Measurements from ENCODE around the gene OR7C1. TPM values are rescaled to one million over a fixed set of nuclear protein-coding genes. Genes with fewer than 3 reads are reported as not detected.

Gene OR7C1
- total RNA-seq (not detected), total RNA-seq (0 reads per million in 2 donors)

DNA sequence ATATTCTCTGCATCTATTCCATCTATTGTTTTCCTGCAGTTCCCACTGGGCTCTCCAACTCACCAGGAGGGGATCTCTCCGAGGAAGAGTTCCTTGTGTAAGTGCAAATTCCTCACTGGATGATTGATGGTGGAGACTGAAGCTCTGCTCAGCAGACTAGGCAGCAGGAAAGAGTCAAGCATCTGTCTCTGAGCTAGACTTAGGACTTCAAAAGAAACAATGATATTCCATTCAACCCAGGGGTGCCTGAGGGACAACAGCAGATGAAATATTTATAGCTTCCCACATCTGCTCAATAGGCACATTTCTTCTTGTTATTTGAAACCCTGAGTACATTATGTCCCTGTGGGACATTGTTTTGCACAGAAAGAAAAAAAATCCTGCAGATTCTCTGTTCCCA, at the start of gene OR7C1, which contains the start of gene OR7A5:
OR7C1 (minus strand) TSS at position 175 of the 400 bp plus-strand sequence. CDS start 35,049 bp downstream, outside the sequence.
OR7A5 (minus strand) TSS at position 175 of the 400 bp plus-strand sequence. CDS start 6,944 bp downstream, outside the sequence.
- peaks cover 35% of the 10 kb centered on the region for H3K27me3 Mint-ChIP-seq
- H3K4me3 Mint-ChIP-seq: no peak within 1 kb of the TSS
- no peak within 1 kb of the TSS for H3K27ac Mint-ChIP-seq
- no peak for ATAC-seq
- H3K9me3 ChIP-seq (ENCODE audit: control insufficient read depth, low read length, poor library complexity, severe bottlenecking): no peaks in the 10 kb centered on the region
- DNase-seq: no peak
- no peaks in the 10 kb centered on the region for H3K36me3 Mint-ChIP-seq (ENCODE audit: low read depth)
- no peaks in the 10 kb centered on the region for H3K4me1 Mint-ChIP-seq

DNA sequence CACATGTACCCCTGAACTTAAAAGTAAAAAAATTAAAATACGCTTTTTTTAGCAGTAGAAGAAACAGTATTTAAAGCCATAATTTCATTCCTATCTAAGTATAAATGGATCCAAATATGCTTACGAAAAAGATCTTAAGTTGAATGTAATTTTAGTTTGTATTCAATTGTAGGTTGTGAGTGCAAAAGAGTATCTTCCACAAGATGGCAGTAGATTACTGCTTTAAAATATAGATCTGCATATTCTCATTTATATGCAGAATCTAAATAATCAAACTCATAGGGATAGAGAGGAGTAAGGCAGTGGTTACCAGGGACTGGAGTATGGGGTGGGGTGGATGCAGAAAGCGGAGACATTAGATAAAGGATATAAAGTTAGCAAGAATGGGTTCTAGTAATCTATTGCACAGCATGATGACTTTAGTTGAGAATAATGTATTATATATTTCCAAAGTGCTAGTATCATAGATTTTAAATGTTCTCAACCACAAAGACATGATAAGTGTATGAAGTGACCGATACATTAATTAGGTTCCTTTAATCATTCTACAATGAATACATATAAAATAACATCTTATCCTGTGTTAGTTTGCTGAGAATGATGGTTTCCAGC, 36.7 kb upstream of the OR7C1 start:
- H3K9me3 ChIP-seq (ENCODE audit: control insufficient read depth, low read length, poor library complexity, severe bottlenecking): no peaks in the 10 kb centered on the region
- Mint-ChIP-seq H3K4me3 (no peak overlapping the region), H3K36me3 (ENCODE audit: low read depth) (peaks cover 4% of the 10 kb centered on the region), H3K27me3 (peaks cover 67% of the 10 kb centered on the region), H3K4me1 (peaks cover 2% of the 10 kb centered on the region), H3K27ac (no peak overlapping the region)
- DNase-seq (no peak), ATAC-seq (no peak)

- Mint-ChIP-seq H3K4me3 (no peak overlapping the region), H3K4me1 (peaks cover 4% of the 10 kb centered on the region), H3K27me3 (peaks cover 70% of the 10 kb centered on the region), H3K27ac (no peak overlapping the region), H3K36me3 (ENCODE audit: low read depth) (peaks cover 4% of the 10 kb centered on the region)
- no peaks in the 10 kb centered on the region for H3K9me3 ChIP-seq (ENCODE audit: control insufficient read depth, low read length, poor library complexity, severe bottlenecking)
- no peak for DNase-seq
- no peak for ATAC-seq
These were observed 33.5 kb upstream of the OR7C1 start for GRCh38 chr19:14868497-14868896.

DNA sequence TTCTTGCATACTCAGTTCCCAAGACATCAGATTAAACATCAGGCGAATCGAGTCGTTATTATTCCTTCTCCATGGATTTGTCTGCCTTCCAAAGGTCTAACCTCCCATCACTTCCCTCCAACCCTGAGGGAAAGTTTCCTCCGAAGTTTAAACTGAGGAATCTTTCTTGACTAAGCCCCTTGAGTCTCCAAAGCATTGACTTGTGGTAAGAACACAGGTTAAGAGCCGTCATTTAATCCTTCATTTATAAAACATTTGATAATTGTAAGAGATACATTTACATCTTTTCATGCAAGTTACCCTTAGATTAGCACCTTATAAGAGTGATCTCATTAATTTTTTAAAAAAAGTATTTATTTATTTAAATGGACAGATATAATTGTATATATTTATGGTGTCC, 13.8 kb upstream of the OR7C1 start, which contains the start of gene OR7A10:
OR7A10 (minus strand) TSS at position 101 of the 400 bp plus-strand sequence. CDS start 7,045 bp downstream, outside the sequence.
- Mint-ChIP-seq H3K4me3 (no peak within 1 kb of the TSS), H3K36me3 (ENCODE audit: low read depth) (peaks cover 6% of the 10 kb centered on the region), H3K27ac (no peak within 1 kb of the TSS), H3K27me3 (peaks cover 57% of the 10 kb centered on the region), H3K4me1 (no peaks in the 10 kb centered on the region)
- no peaks in the 10 kb centered on the region for H3K9me3 ChIP-seq (ENCODE audit: control insufficient read depth, low read length, poor library complexity, severe bottlenecking)
- no peak for DNase-seq
- ATAC-seq: no peak

DNA sequence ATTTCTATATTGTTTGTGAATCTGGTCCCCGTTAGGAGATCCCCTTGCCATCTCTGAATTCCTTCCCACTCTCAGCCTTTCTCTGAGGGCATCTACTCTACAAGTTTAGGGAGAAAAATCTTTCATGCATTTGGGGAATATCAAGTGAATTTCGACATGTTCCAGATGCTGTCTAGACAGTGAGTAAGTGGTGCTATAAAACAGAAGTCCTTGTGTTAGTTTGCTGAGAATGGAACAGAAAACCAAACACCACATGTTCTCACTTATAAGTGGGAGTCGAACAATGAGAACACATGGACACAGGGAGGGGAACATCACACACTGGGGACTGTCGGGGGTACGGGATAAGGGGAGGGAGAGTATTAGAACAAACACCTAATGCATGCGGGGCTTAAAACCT, 8.6 kb upstream of the OR7C1 start:
- no peaks in the 10 kb centered on the region for H3K4me1 Mint-ChIP-seq
- DNase-seq (no peak), ATAC-seq (no peak)
- peaks cover 59% of the 10 kb centered on the region for H3K27me3 Mint-ChIP-seq
- no peak overlapping the region for H3K4me3 Mint-ChIP-seq
- peaks cover 6% of the 10 kb centered on the region for H3K36me3 Mint-ChIP-seq (ENCODE audit: low read depth)
- H3K9me3 ChIP-seq (ENCODE audit: control insufficient read depth, low read length, poor library complexity, severe bottlenecking): no peaks in the 10 kb centered on the region
- no peak overlapping the region for H3K27ac Mint-ChIP-seq

GRCh38 chr19:14843169-14843568, 8.2 kb upstream of the OR7C1 start:
- Mint-ChIP-seq H3K4me1 (no peaks in the 10 kb centered on the region), H3K36me3 (ENCODE audit: low read depth) (peaks cover 6% of the 10 kb centered on the region), H3K4me3 (no peak overlapping the region), H3K27ac (no peak overlapping the region), H3K27me3 (peaks cover 55% of the 10 kb centered on the region)
- DNase-seq (no peak), ATAC-seq (no peak)
- H3K9me3 ChIP-seq (ENCODE audit: control insufficient read depth, low read length, poor library complexity, severe bottlenecking): no peaks in the 10 kb centered on the region

GRCh38 chr19:14840206-14840605, 5.2 kb upstream of the OR7C1 start:
- ATAC-seq: no peak
- Mint-ChIP-seq H3K36me3 (ENCODE audit: low read depth) (peaks cover 2% of the 10 kb centered on the region), H3K27ac (no peak overlapping the region)

DNA sequence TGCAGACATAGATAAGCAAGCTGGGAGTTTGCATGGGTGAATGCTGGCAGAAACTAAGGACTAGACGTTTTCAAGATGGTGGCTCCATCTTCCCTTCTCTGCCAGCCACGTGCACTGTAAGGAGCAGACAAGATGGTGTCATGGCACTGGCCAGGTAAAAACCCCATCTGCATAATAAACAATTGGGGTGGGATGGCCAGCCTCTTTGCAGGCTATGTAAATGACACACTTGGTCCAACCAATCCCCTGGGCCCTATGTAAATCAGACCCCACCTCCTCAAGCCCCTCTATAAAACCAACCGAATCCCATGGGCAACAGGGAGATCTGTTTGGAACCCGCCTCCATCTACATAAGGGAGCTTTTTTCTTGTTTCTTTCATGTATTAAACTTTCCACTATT, 2.4 kb upstream of the OR7C1 start:
- ATAC-seq: no peak
- no peak for DNase-seq
- Mint-ChIP-seq H3K27me3 (peaks cover 36% of the 10 kb centered on the region), H3K4me3 (no peak overlapping the region), H3K36me3 (ENCODE audit: low read depth) (no peaks in the 10 kb centered on the region), H3K27ac (no peak overlapping the region), H3K4me1 (no peaks in the 10 kb centered on the region)
- H3K9me3 ChIP-seq (ENCODE audit: control insufficient read depth, low read length, poor library complexity, severe bottlenecking): no peaks in the 10 kb centered on the region

More at GRCh38 chr19:14840206-14840605, 5.2 kb upstream of the OR7C1 start:
- Mint-ChIP-seq H3K27me3 (peaks cover 47% of the 10 kb centered on the region), H3K4me3 (no peak overlapping the region), H3K4me1 (no peaks in the 10 kb centered on the region)
- no peaks in the 10 kb centered on the region for H3K9me3 ChIP-seq (ENCODE audit: control insufficient read depth, low read length, poor library complexity, severe bottlenecking)
- no peak for DNase-seq

DNA sequence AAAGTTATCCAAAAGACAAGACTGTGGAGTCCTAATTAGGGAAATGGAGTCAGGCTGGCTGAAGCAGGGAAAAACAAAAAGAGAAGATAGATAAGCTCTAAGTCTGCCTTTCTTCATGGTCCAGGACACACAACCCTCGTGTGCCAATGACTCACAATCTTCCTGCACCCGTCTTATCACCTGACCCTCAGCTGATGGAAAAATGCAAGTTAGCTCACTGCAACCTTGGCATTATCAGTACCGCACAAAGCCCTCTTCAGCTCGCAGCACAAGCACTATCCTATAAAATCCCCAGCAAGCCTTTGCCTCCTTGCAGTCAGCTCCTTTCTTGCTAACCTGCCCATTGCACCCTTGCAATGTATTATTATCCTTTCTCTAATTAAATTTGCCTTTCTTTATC, 4.3 kb downstream of the OR7C1 start:
- Mint-ChIP-seq H3K27ac (no peak overlapping the region), H3K4me3 (no peak overlapping the region), H3K4me1 (no peaks in the 10 kb centered on the region), H3K36me3 (ENCODE audit: low read depth) (peaks cover 2% of the 10 kb centered on the region), H3K27me3 (peaks cover 66% of the 10 kb centered on the region)
- H3K9me3 ChIP-seq (ENCODE audit: control insufficient read depth, low read length, poor library complexity, severe bottlenecking): no peaks in the 10 kb centered on the region
- DNase-seq: no peak
- ATAC-seq: no peak

GRCh38 chr19:14826006-14826405, 9.0 kb downstream of the OR7C1 start:
- Mint-ChIP-seq H3K27me3 (peaks cover 70% of the 10 kb centered on the region), H3K27ac (no peak overlapping the region), H3K4me1 (peaks cover 3% of the 10 kb centered on the region), H3K4me3 (no peak overlapping the region), H3K36me3 (ENCODE audit: low read depth) (peaks cover 2% of the 10 kb centered on the region)
- peaks cover 4% of the 10 kb centered on the region for H3K9me3 ChIP-seq (ENCODE audit: control insufficient read depth, low read length, poor library complexity, severe bottlenecking)
- no peak for DNase-seq
- no peak for ATAC-seq

DNA sequence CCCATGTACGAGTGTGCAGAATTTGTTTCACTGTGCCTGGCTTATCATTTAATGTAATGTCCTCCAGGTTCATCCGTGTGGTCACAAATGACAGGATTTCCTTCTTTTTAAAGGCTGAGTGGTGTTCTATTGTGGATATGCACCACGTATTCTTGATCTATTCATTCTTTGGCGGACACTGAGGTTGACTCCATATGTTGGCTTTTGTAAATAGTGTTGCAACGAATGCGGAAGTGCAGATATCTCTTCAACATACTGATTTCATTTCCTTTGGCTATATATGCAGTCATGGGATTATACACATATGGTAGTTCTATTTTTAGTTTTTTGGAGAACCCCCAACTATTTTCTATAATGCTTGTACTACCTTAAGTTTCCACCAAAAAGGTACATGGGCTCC, 13.0 kb downstream of the OR7C1 start:
- peaks cover 3% of the 10 kb centered on the region for H3K4me1 Mint-ChIP-seq

DNA sequence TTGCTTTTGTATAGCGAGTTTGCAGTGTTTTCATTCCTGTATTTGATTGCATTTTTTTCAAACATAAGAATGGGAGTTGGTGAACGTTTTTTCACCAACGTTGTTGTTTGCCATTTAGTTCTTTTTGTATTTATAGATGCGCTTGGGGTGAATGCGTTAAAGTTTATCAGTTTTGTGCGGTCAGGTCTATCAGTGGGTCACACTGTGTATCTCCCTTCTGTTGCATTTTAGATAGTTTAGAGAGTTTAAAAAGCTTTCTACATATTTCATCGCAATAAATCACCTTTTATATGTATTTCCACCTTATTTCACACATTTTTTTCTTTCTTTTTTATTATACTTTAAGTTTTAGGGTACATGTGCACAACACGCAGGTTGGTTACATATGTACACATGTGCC, 16.4 kb downstream of the OR7C1 start:
- ATAC-seq (no peak), DNase-seq (no peak)
- Mint-ChIP-seq H3K4me1 (peaks cover 3% of the 10 kb centered on the region), H3K27ac (no peak overlapping the region), H3K36me3 (ENCODE audit: low read depth) (no peaks in the 10 kb centered on the region), H3K4me3 (no peak overlapping the region), H3K27me3 (peaks cover 29% of the 10 kb centered on the region)
- H3K9me3 ChIP-seq (ENCODE audit: control insufficient read depth, low read length, poor library complexity, severe bottlenecking): no peaks in the 10 kb centered on the region

More for the DNA sequence above, 13.0 kb downstream of the OR7C1 start:
- ATAC-seq (no peak), DNase-seq (no peak)
- H3K9me3 ChIP-seq (ENCODE audit: control insufficient read depth, low read length, poor library complexity, severe bottlenecking): peaks cover 4% of the 10 kb centered on the region
- Mint-ChIP-seq H3K27me3 (peaks cover 50% of the 10 kb centered on the region), H3K36me3 (ENCODE audit: low read depth) (no peaks in the 10 kb centered on the region), H3K27ac (no peak overlapping the region), H3K4me3 (no peak overlapping the region)

DNA sequence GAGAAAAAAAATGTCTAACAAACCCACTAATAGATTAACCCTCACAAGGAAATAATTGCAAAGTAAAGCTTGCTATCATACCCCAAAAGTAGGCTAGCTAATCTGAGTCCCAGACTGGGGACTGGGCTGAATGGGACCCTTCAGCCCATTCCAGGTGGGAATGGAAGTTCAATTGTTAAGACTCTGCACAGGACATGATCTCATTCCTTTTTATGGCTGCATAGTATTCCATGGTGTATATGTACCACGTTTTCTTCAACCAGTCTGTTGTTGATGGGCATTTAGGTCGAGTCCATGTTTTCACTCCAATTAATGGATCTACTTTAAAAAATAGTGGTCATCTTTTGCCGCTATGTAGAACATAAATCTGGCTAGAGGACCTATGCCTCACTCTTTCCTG, 17.9 kb downstream of the OR7C1 start:
- ATAC-seq (no peak), DNase-seq (no peak)
- no peaks in the 10 kb centered on the region for H3K9me3 ChIP-seq (ENCODE audit: control insufficient read depth, low read length, poor library complexity, severe bottlenecking)
- no peak overlapping the region for H3K27ac Mint-ChIP-seq
- no peaks in the 10 kb centered on the region for H3K36me3 Mint-ChIP-seq (ENCODE audit: low read depth)
- H3K4me1 Mint-ChIP-seq: peaks cover 3% of the 10 kb centered on the region
- peaks cover 20% of the 10 kb centered on the region for H3K27me3 Mint-ChIP-seq
- H3K4me3 Mint-ChIP-seq: no peak overlapping the region
